ENCODE measurements around the gene SETSIP.

- TF ChIP-seq ZNF274 (IDR thresholded peaks at IDR 0.05; ENCODE audit: low read depth, low read length) (no peak), SUZ12 (IDR thresholded peaks at IDR 0.05; ENCODE audit: extremely low read depth, insufficient read depth, insufficient read length) (no peak)
These were observed 44.5 kb downstream of the SETSIP start for GRCh38 chr1:92030656-92031107.

All from NT2/D1 (cell line).